SK-N-SH treated with all-trans-retinoic acid at 6 μM for 48 hours (cell line): ENCODE data around the gene LBHD2.

ENCODE experiments used
- ARNTL ChIP-seq: fragments of 450-650 bp; formaldehyde crosslinking; IDR thresholded peaks from 2 replicates; pipeline ENCODE4 v1.5.0; 2020; ENCODE audit warnings: low read depth, mild to moderate bottlenecking, moderate library complexity, borderline replicate concordance
- BACH2 ChIP-seq: fragments of 250-450 bp; sonication (Bioruptor Pico); IDR thresholded peaks from 2 replicates; pipeline ENCODE4 v1.9.0; 2021; ENCODE audit warnings: mild to moderate bottlenecking, borderline replicate concordance
- CSRNP3 ChIP-seq: fragments of 250-450 bp; sonication (Bioruptor Pico); IDR thresholded peaks from 2 replicates; pipeline ENCODE4 v1.5.1; 2021; ENCODE audit warnings: mild to moderate bottlenecking, moderate library complexity

DNA sequence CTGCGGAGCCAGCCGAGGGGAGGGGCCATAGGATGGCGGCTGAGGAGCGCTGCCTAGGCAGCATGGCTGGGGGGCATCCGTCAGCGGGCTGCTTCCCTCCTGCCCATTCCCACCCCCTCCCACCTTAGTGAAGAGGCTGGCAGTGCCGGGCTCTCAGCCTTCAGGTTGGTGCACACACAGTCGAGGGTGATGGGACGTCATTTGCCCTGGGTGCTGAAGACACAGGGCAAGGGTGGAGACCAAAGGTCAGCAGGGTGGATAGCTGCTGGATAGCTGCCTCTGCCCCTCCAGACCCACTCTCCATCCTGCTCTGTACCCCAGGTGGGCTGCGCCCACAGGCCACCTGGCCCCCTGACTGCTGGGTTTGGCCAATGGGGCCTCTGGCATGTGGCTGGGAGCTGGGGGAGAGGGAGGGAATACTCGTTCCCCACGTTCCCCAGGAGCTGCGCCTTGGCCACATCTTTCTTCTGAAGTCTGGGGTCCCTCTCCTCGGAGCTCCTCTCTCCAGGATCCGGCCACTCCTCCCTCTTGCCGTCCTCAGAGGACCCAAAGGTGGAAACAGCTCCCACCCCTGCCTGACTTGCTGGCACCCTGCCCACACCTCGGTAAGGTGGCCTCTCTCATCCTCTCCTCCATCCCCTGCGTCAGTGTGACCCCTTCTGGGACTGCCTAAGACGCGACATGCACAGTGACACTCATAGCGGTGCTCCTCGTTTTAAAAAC lies 15.5 kb upstream of the LBHD2 start:
- TF ChIP-seq ARNTL (CRISPR knock-in tag) = no peak
- no peak for TF ChIP-seq BACH2 (CRISPR knock-in tag)
- no peak for TF ChIP-seq CSRNP3 (CRISPR knock-in tag)
